ENCODE data around the gene SHKBP1. TPM values are rescaled to one million over a fixed set of nuclear protein-coding genes. Genes with fewer than 3 reads are reported as not detected.

Gene SHKBP1
- total and polyA plus RNA-seq, 2 of the 13 experiments (the other 11 are each of a cell fraction or from before 2014, with no cell fraction given), result 16.2 to 17.4 TPM

- TF ChIP-seq ZNF839 (CRISPR knock-in tag; IDR thresholded peaks at IDR 0.05; ENCODE audit: borderline replicate concordance), result 0 out of 2 replicates have a peak, but pooled peaks have one; percentile 19
- TF ChIP-seq ZNF276 (CRISPR knock-in tag; IDR thresholded peaks at IDR 0.05; ENCODE audit: low read depth), result no peak
- 0 out of 2 replicates have a peak, but pooled peaks have one; percentile 36 for TF ChIP-seq ZNF34 (CRISPR knock-in tag; IDR thresholded peaks at IDR 0.05; ENCODE audit: borderline replicate concordance)
- no peak for TF ChIP-seq TERF1 (CRISPR knock-in tag; IDR thresholded peaks at IDR 0.05)
- TF ChIP-seq SMARCC2 (IDR thresholded peaks at IDR 0.05), result no peak
- TF ChIP-seq HNF4G (IDR thresholded peaks at IDR 0.05; ENCODE audit: borderline replicate concordance, low read depth, low read length), result peak; percentile 98
- TF ChIP-seq HNF4G (CRISPR knock-in tag; IDR thresholded peaks at IDR 0.05; ENCODE audit: borderline replicate concordance, low read depth), result peak; percentile 96
- 0 out of 2 replicates have a peak, but pooled peaks have one; percentile 58 for TF ChIP-seq DNMT3B (CRISPR knock-in tag; conservative IDR thresholded peaks at IDR 0.05)
- TF ChIP-seq ELK4 (CRISPR knock-in tag; IDR thresholded peaks at IDR 0.05; ENCODE audit: borderline replicate concordance), result no peak
- TF ChIP-seq THAP9 (CRISPR knock-in tag; IDR thresholded peaks at IDR 0.05; ENCODE audit: borderline replicate concordance), result peak; percentile 72; the same call in 1 of the 2 replicates
- no peak for TF ChIP-seq PHF5A (CRISPR knock-in tag; IDR thresholded peaks at IDR 0.05; ENCODE audit: low read depth, unreplicated experiment)
- TF ChIP-seq ZNF282 (IDR thresholded peaks at IDR 0.05; ENCODE audit: partially characterized antibody), result no peak
- 0 out of 2 replicates have a peak, but pooled peaks have one; percentile 53 for TF ChIP-seq MAF1 (CRISPR knock-in tag; IDR thresholded peaks at IDR 0.05; ENCODE audit: borderline replicate concordance)
- TF ChIP-seq KDM6A (CRISPR knock-in tag; IDR thresholded peaks at IDR 0.05; ENCODE audit: low read depth), result peak; percentile 91
- no peak for TF ChIP-seq MBNL3 (CRISPR knock-in tag; conservative IDR thresholded peaks at IDR 0.05)
- peak; percentile 55; the same call in 1 of the 2 replicates for TF ChIP-seq PRDM10 (CRISPR knock-in tag; IDR thresholded peaks at IDR 0.05; ENCODE audit: low read depth)
- peak; percentile 78 for TF ChIP-seq ZNF430 (CRISPR knock-in tag; IDR thresholded peaks at IDR 0.05)
Observed at GRCh38 chr19:40603389-40604170, 26.9 kb downstream of the SHKBP1 start (continued).
